Keratinocyte (primary cell): ENCODE measurements around the gene ATP8B1. TPM values are rescaled to one million over a fixed set of nuclear protein-coding genes. Genes with fewer than 3 reads are reported as not detected.

ENCODE experiments used
- DNase-seq: peaks from one replicate; pipeline ENCODE4 v3.0.0-alpha.2; 2011; ENCODE audit warnings: low read depth, missing footprints, low spot score
- FAIRE-seq: peaks from 2 replicates; lab custom pipeline; 2011; peaks lifted over from hg19 to GRCh38; lab: Jason Lieb, UNC
- H2AFZ ChIP-seq: 2 replicates; pipeline ENCODE4 v1.6.0; 2012; ENCODE audit warnings: low read length, control low read depth, inconsistent platforms; ENCODE audit not compliant: control insufficient read depth
- H3K27ac ChIP-seq: 2 replicates; pipeline ENCODE4 v1.5.1; 2011; ENCODE audit warnings: low read length; ENCODE audit not compliant: control insufficient read depth, insufficient read depth
- H3K27me3 ChIP-seq: 3 replicates; pipeline ENCODE4 v1.6.0; 2011; ENCODE audit warnings: low read length; ENCODE audit not compliant: control insufficient read depth, insufficient read depth; ENCODE audit errors: extremely low read depth
- H3K36me3 ChIP-seq, 2 experiments: 2 replicates in 1 of 2; 3 replicates in 1 of 2; pipeline ENCODE4 v1.5.1; 2011; ENCODE audit warnings: low read length in 2 of 2, mild to moderate bottlenecking in 1 of 2; ENCODE audit not compliant: control insufficient read depth in 2 of 2, insufficient read depth in 2 of 2; ENCODE audit errors: extremely low read depth in 1 of 2
- H3K4me1 ChIP-seq: 3 replicates; pipeline ENCODE4 v1.5.1; 2011; ENCODE audit warnings: low read length; ENCODE audit not compliant: control insufficient read depth, insufficient read depth; ENCODE audit errors: extremely low read depth
- H3K4me2 ChIP-seq: 3 replicates; pipeline ENCODE4 v1.6.0; 2011; ENCODE audit warnings: low read depth, low read length; ENCODE audit not compliant: control insufficient read depth, insufficient read depth; ENCODE audit errors: extremely low read depth
- H3K4me3 ChIP-seq, 3 experiments: fragments of 200-600 bp in 1 of 3; sonication (generic) in 1 of 3; 2 replicates in 2 of 3; 3 replicates in 1 of 3; pipeline ENCODE4 v1.5.1; 2011 to 2016; ENCODE audit warnings: low read length in 3 of 3, mild to moderate bottlenecking in 3 of 3, control low read depth in 2 of 3, inconsistent platforms in 1 of 3, low read depth in 1 of 3, mixed read lengths in 1 of 3, mixed run types in 1 of 3, moderate library complexity in 1 of 3; ENCODE audit not compliant: control insufficient read depth in 2 of 3, insufficient read depth in 2 of 3; ENCODE audit errors: extremely low read depth in 1 of 3
- H3K79me2 ChIP-seq: 2 replicates; pipeline ENCODE4 v1.6.0; 2012; ENCODE audit warnings: low read length; ENCODE audit not compliant: control insufficient read depth, insufficient read depth
- H3K9ac ChIP-seq: 3 replicates; pipeline ENCODE4 v1.6.0; 2011; ENCODE audit warnings: low read length; ENCODE audit not compliant: control insufficient read depth, insufficient read depth; ENCODE audit errors: extremely low read depth
- H3K9me1 ChIP-seq: 3 replicates; pipeline ENCODE4 v1.6.0; 2011; ENCODE audit warnings: low read length; ENCODE audit not compliant: control insufficient read depth, insufficient read depth; ENCODE audit errors: extremely low read depth
- H3K9me3 ChIP-seq: 2 replicates; pipeline ENCODE4 v1.5.1; 2012; ENCODE audit warnings: low read depth, low read length; ENCODE audit not compliant: control insufficient read depth
- H4K20me1 ChIP-seq: 3 replicates; pipeline ENCODE4 v1.6.0; 2011; ENCODE audit warnings: low read length; ENCODE audit not compliant: control insufficient read depth, insufficient read depth; ENCODE audit errors: extremely low read depth
- EZH2 ChIP-seq: IDR thresholded peaks from one replicate; pipeline ENCODE4 v1.6.1; 2012; ENCODE audit warnings: inconsistent platforms, mild to moderate bottlenecking, low read length, moderate library complexity
- dilution Hi-C: fragments of 300-500 bp; cut with MboI; formaldehyde crosslinking; loops from one replicate; pipeline ENCODE4 v1.7.0; 2020; ENCODE audit warnings: low sequenced_read_pairs; ENCODE audit not compliant: extremely low pct_ligation_motif_present
- polyA plus RNA-seq, 5 experiments: library from polyadenylated mRNA; depleted of rRNA in 3 of 5; stranded (reverse) in 3 of 5; stranded (forward) in 1 of 5; unstranded in 1 of 5; fragments of >200 nt; gene quantifications; 1 replicate in 1 of 5; 2 replicates in 3 of 5; 3 replicates in 1 of 5; pipeline versions ENCODE4 v1.2.1 to v1.2.3, GENCODE V29; 2011 to 2012; ENCODE audit warnings: missing spikeins in 2 of 5, low read depth in 1 of 5, low replicate concordance in 1 of 5
- TF ChIP-seq, protein P1 (sequence below), 3 experiments: IDR thresholded peaks in 1 of 3; conservative IDR thresholded peaks in 1 of 3; optimal IDR thresholded peaks in 1 of 3; 2 replicates in 2 of 3; 3 replicates in 1 of 3; pipeline versions ENCODE3 to v1.5.1; 2011; ENCODE audit warnings: low read length in 3 of 3, mild to moderate bottlenecking in 3 of 3, moderate library complexity in 2 of 3, control low read depth in 1 of 3, inconsistent platforms in 1 of 3; ENCODE audit not compliant: insufficient read depth in 2 of 3; ENCODE audit errors: extremely low read depth in 1 of 3

ATP8B1 gene
- polyA plus RNA-seq, 1 donor (not counting 4 experiments of a cell fraction or from before 2014, with no cell fraction given): 20.4 TPM

DNA sequence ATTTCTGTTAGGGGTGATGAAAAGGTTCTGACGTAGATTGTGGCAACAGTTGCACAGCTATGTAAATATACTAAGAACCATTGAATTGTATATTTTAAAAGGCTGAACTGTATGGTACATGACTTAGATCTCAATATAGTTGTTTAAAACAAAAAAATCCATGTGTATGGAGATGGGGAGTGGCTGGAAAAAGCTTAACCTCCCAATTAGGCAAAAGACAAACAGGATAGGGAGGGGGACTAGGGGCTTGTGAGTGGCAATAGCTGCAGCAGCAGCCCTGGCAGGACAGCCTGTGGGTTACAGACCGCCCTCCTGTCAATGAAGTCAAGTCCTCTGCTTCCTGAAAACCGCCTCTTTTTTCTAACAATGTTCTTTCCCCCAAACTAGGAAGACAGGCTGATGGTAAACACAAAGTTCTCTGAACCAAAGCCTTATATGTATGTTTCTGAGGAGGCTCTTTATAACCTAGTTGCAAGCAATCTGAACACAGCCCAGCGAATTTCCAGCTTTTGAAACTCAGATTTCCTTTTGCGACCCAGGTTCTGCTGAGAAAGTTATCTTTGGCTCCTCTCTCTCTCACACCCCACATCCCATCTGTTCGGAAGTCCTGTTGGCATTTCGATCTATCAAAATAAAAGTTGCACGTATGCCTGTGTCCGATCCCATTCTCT, 10.3 kb downstream of the ATP8B1 start:
- Histone ChIP-seq H2AFZ (no peak overlapping the region), H3K4me3 (no peak overlapping the region), H3K27ac (no peak overlapping the region), H3K36me3 (no peaks in the 10 kb centered on the region), H3K4me2 (no peak overlapping the region), H3K9me1 (no peaks in the 10 kb centered on the region), H3K9ac (no peak overlapping the region), H3K79me2 (peaks cover 41% of the 10 kb centered on the region), H4K20me1 (no peaks in the 10 kb centered on the region), H3K4me1 (peaks cover 18% of the 10 kb centered on the region), H3K9me3 (no peaks in the 10 kb centered on the region), H3K27me3 (no peaks in the 10 kb centered on the region)
- FAIRE-seq (no peak), DNase-seq (no peak)
- TF ChIP-seq, protein P1, sequence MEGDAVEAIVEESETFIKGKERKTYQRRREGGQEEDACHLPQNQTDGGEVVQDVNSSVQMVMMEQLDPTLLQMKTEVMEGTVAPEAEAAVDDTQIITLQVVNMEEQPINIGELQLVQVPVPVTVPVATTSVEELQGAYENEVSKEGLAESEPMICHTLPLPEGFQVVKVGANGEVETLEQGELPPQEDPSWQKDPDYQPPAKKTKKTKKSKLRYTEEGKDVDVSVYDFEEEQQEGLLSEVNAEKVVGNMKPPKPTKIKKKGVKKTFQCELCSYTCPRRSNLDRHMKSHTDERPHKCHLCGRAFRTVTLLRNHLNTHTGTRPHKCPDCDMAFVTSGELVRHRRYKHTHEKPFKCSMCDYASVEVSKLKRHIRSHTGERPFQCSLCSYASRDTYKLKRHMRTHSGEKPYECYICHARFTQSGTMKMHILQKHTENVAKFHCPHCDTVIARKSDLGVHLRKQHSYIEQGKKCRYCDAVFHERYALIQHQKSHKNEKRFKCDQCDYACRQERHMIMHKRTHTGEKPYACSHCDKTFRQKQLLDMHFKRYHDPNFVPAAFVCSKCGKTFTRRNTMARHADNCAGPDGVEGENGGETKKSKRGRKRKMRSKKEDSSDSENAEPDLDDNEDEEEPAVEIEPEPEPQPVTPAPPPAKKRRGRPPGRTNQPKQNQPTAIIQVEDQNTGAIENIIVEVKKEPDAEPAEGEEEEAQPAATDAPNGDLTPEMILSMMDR (optimal IDR thresholded peaks at IDR 0.05 in 1 of 3, IDR thresholded peaks at IDR 0.05 in 1 of 3, conservative IDR thresholded peaks at IDR 0.05 in 1 of 3; ENCODE audit: extremely low read depth in 1 of 3, insufficient read depth in 2 of 3, low read length in 3 of 3): no peak
- TF ChIP-seq EZH2: no peak
- dilution Hi-C loops: no loop called here

- no peaks in the 10 kb centered on the region for H3K27me3 ChIP-seq
- no peaks in the 10 kb centered on the region for H3K36me3 ChIP-seq
- H3K9ac ChIP-seq: no peak overlapping the region
- TF ChIP-seq, protein P1 (optimal IDR thresholded peaks at IDR 0.05 in 1 of 3, IDR thresholded peaks at IDR 0.05 in 1 of 3, conservative IDR thresholded peaks at IDR 0.05 in 1 of 3; ENCODE audit: extremely low read depth in 1 of 3, insufficient read depth in 2 of 3, low read length in 3 of 3): no peak
- no peak for TF ChIP-seq EZH2
- peaks cover 39% of the 10 kb centered on the region for H3K79me2 ChIP-seq
- no peak overlapping the region for H3K4me2 ChIP-seq
- no peaks in the 10 kb centered on the region for H4K20me1 ChIP-seq
- H3K4me1 ChIP-seq: peaks cover 18% of the 10 kb centered on the region
- H3K27ac ChIP-seq: no peak overlapping the region
- no peaks in the 10 kb centered on the region for H3K9me1 ChIP-seq
- dilution Hi-C loops: no loop called here
- H3K4me3 ChIP-seq: no peak overlapping the region
- H3K9me3 ChIP-seq: no peaks in the 10 kb centered on the region
- no peak for FAIRE-seq
- no peak overlapping the region for H2AFZ ChIP-seq
- no peak for DNase-seq
Measured at GRCh38 chr18:57791911-57792310, 11.2 kb downstream of the ATP8B1 start.
